MV-4-11 (cell line): ENCODE data around the gene PNMT.
A peak's percentile ranks its signal among the peaks of the same experiment; 100 is the strongest.

Experiments used
- DNase-seq: peaks from one replicate; lab custom pipeline; 2025; lab: John Stamatoyannopoulos, UW

The PNMT gene

GRCh38 chr17:39653662-39654331 lies 14.5 kb upstream of the PNMT start:
- peak; percentile 40 for DNase-seq

DNA sequence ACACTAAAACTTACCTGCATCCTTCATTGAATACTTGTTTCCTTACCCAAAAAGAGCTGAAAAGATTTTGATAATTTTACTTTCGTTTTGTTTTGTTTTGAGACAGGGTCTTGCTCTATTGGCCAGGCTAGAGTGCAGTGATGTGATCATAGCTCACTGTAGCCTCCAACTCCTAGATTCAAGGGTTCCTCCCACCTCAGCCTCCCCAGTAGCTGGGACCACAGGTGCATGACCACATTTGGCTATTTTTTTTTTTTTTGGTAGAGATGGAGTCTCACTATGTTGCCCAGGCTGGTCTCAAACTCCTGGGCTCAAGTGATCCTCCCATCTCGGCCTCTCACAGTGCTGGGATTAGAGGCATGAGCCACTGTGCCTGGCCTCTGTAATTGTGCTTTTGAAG lies 13.1 kb upstream of the PNMT start:
- no peak for DNase-seq

- no peak for DNase-seq
Observed at GRCh38 chr17:39658346-39658745, 9.9 kb upstream of the PNMT start.

- DNase-seq, result no peak
Observed at GRCh38 chr17:39658760-39659159, 9.5 kb upstream of the PNMT start.

DNA sequence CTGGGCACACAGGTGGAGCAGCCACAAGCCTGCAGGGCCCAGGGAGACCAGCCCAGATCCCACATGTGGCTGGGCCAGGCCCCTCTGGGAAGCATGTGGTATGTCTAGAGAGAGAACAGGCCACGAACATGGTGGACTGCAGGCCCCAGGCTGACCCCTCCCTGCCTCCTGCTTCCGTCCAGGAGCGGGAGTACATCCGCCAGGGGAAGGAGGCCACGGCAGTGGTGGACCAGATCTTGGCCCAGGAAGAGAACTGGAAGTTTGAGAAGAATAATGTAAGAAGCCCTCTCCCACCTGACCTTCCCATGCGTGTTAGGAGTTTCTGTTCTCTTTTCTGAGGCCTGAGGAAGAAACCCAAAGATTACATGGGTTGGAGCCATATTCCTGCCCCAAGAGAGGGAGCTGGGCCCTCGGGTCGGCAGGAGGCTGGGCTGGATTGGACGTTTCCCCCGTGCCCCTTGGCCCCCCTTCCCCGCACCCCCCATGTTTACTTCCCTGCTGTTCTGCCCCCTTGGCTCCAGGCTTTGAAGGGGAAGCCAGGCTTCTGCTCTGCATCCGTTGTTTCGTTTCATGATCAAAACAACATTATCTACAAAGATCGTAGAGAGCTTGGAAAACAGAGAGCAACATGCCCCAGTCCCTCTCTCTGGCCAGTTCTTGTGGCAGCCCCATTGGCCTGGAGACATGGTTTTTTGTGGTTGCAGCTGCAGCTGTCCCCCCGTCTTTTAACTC lies 8.8 kb upstream of the PNMT start:
- DNase-seq, result peak; percentile 64

GRCh38 chr17:39660011-39660360 lies 8.3 kb upstream of the PNMT start:
- DNase-seq, result no peak

DNA sequence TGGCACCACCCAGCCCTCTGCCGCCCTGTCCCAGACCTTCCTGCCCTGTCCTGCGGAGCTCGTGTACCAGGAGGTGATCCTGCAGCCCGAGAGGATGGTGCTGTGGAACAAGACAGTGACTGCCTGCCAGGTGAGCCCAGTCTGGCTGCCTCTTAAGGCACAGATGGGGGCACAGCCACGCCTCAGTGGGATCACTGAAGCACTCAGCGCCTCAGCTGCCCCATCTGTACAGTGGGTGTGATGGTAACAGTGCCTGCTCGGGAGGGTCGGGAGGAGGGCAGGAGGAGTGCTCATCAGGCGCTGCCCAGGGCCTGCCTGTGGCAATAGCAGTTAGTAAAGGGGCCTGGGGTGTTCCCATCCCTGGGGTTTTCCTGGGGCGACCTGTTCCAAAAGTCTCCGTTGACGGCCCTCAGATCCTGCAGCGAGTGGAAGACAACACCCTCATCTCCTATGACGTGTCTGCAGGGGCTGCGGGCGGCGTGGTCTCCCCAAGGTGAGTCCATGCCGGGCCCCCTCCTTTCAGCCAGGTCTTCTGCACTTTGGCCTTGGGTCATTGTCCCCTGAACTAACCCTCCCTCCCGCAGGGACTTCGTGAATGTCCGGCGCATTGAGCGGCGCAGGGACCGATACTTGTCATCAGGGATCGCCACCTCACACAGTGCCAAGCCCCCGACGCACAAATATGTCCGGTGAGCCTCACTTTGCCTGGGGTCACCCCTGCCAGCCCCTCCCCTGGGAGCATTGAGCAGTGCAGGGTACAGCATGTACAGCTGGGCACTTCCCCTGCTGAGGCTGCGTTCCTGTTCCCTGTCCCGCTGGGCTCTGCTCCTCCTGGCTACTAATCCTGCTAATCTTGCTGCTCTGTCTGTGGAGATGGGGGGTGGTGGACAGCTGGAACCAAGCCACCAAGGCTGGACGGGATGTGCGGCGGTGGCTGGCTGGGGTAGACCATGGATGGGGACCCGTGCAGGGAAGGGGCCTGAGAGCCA lies 7.6 kb upstream of the PNMT start:
- DNase-seq, result no peak

GRCh38 chr17:39661744-39662541 lies 6.3 kb upstream of the PNMT start:
- DNase-seq, result no peak

GRCh38 chr17:39662551-39663339 lies 5.5 kb upstream of the PNMT start:
- no peak for DNase-seq

- DNase-seq, result no peak
Observed at GRCh38 chr17:39663340-39663687, 4.9 kb upstream of the PNMT start.

- DNase-seq, result no peak
Observed at GRCh38 chr17:39663688-39664580, 4.3 kb upstream of the PNMT start.

DNA sequence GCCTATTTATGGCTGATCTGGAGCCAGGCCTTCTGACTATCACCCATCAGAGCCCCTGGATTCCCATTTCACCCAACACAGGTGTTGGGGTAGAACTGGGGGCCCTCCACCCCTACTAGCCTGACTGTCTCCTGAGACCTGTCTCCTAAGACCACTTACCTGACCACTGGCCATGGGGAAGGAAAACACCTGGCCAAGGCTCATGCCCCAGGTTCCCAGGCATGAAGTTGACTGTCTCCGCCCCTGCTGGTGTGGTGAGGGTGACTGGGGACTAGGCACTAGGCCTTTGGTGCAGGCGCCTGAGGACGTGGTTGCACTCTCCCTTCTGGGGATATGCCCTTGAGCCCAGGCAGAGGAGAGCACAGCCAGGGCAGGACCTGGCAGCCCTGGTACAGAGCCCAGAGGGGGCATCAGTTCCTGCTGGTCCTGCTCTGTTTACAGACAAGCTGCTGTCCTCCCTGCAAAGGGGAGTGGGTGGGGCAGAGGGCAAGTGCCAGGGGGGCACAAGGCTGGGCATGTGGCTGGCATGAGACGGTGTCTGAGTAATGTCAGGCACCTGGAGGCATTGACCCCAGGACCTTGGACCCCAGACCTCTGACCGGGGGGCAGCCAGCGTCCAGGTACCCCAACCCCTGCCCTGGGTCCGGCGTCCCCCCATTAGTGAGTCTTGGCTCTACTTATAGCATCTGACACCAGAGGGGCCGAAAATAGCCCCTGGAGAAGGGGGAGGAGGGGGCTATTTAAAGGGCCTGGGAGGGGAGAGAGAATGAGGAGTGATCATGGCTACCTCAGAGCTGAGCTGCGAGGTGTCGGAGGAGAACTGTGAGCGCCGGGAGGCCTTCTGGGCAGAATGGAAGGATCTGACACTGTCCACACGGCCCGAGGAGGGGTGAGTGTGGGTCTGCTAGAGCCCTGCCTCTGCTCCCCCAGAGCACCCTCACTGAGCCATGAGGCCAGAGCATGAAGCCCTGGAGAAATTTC lies 3.4 kb upstream of the PNMT start, which contains the start of gene TCAP:
TSS of gene TCAP (plus strand) at position 769 of the 981 bp plus-strand sequence. CDS start at position 780, 11 bp downstream.
- no peak for DNase-seq

DNA sequence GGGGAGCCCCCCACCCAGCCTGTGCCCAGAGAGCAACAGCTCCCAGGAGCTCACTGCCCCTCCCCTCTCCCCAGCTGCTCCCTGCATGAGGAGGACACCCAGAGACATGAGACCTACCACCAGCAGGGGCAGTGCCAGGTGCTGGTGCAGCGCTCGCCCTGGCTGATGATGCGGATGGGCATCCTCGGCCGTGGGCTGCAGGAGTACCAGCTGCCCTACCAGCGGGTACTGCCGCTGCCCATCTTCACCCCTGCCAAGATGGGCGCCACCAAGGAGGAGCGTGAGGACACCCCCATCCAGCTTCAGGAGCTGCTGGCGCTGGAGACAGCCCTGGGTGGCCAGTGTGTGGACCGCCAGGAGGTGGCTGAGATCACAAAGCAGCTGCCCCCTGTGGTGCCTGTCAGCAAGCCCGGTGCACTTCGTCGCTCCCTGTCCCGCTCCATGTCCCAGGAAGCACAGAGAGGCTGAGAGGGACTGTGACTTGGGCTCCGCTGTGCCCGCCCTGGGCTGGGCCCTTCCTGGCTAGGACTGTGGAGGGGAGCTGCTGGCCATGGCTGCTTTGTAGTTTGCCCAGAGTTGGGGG lies 2.5 kb upstream of the PNMT start:
- DNase-seq, result no peak

GRCh38 chr17:39666231-39666600 lies 2.0 kb upstream of the PNMT start:
- DNase-seq, result no peak

DNA sequence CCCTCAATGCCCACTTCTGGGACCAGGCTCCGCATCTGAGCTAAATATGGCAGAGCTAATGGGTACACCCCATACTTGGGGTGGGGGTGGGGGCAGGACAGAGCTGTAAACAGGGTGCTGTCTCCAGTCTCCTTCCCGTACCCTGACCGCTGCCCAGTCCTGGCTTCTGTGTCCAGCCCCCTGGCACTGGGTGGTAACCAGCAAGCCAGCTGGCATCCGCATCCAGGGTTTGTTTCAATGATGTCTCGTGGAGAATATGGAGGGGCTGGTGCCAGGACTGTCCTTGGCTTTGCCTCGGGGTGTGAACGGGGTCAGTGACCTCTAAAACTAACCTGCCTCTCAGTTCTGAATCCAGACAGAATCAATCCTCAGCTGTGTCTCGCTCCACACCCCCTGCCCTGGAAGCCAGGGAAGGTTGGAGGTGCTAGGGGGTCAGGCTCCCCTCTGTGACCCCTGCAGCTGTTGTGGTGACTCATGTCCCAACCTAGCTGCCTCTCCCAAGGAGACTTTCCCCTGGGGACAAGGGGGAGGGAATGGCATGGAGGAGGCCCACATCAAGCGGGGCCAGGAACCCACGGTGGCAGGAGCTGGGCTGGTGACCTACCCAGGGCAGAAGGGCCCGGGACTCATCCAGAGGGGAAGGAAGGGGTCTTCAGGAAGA lies 1.5 kb upstream of the PNMT start:
- no peak for DNase-seq

DNA sequence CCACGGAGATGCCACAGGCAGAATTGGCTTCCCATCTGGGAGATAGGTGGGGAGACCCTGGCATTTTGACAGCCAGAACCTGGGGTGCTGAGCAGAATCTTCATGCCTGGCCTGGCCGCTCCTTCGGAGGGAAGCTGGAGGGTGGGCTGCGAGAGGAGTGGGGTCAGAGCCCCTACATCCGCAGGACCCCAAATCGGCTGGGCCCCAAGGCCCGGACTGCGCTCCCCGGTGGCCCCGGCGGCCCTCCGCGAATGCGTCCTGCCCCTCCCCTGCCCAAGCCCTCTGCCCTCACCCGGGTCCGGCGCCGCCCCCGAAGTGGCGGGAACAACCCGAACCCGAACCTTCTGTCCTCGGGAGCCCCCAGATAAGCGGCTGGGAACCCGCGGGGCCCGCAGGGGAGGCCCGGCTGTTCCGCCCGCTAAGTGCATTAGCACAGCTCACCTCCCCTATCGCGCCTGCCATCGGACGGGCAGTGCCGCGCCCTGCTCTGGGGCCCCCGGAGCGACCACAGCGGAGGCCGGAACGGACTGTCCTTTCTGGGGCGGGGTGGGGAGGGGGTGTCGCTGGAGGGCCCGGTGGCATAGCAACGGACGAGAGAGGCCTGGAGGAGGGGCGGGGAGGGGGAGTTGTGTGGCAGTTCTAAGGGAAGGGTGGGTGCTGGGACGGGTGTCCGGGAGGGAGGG lies 850 bp upstream of the PNMT start:
- no peak for DNase-seq
